ENCODE results near the gene SORT1.

DNA sequence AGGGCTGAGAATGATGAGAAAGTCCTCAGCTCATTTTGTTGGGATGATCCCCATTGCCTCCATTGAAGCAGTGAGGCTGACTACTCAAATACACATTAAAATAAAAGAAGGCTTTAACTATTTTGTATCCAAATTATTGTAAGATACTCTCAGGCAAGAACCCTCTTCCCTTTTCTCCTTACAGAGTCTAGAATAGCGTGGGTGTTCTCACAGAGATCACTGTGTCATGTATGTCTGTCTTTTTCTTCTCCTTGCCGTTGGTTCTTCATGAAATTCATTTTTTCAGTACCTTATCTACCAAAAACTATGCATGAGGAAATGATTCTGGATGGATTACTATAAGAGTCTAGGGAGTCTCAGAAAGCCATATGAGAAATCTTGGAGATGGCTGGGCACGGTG is 30.1 kb downstream of the SORT1 start:
- TF ChIP-seq POLR2A (IDR thresholded peaks at IDR 0.05): no peak
- no peak for TF ChIP-seq CTCF (IDR thresholded peaks at IDR 0.05)

Measured in Peyer's patch (tissue), 4 donors.